Liver (tissue), 9 donors: ENCODE results near the gene NELL1. TPM values are rescaled to one million over a fixed set of nuclear protein-coding genes. Genes with fewer than 3 reads are reported as not detected.
A peak's percentile ranks its signal among the peaks of the same experiment; 100 is the strongest.

Experiments
- DNase-seq: peaks from one replicate; pipeline ENCODE4 v3.0.0-alpha.2; 2017; ENCODE audit warnings: low spot score
- H3K27ac ChIP-seq, 2 donors: one replicate each; pipeline ENCODE4 v1.7.0; 2013; ENCODE audit warnings: inconsistent platforms in 2 of 2, low read length in 2 of 2, control low read depth in 1 of 2, low read depth in 1 of 2, mild to moderate bottlenecking in 1 of 2
- H3K27me3 ChIP-seq, 4 donors: one replicate each; pipeline versions ENCODE4 v1.6.1 to v1.7.0; 2013; ENCODE audit warnings: low read length in 3 of 4, inconsistent platforms in 1 of 4, mild to moderate bottlenecking in 1 of 4, moderate library complexity in 1 of 4; ENCODE audit not compliant: control insufficient read depth in 4 of 4, insufficient read depth in 4 of 4
- H3K36me3 ChIP-seq, 4 donors: one replicate each; pipeline versions ENCODE4 v1.6.1 to v1.7.0; 2013; ENCODE audit warnings: low read length in 3 of 4, mild to moderate bottlenecking in 3 of 4, low read depth in 1 of 4, moderate library complexity in 1 of 4; ENCODE audit not compliant: control insufficient read depth in 4 of 4, insufficient read depth in 3 of 4
- H3K4me1 ChIP-seq, 4 donors: one replicate each; pipeline versions ENCODE4 v1.6.1 to v1.7.0; 2013; ENCODE audit warnings: low read length in 3 of 4, mild to moderate bottlenecking in 3 of 4, moderate library complexity in 1 of 4; ENCODE audit not compliant: control insufficient read depth in 4 of 4, insufficient read depth in 4 of 4
- H3K4me3 ChIP-seq, 3 donors: one replicate each; pipeline versions ENCODE4 v1.6.1 to v1.7.0; 2013; ENCODE audit warnings: low read length in 3 of 3, control low read depth in 1 of 3, low read depth in 1 of 3, mild to moderate bottlenecking in 1 of 3
- H3K9ac ChIP-seq, 2 donors: one replicate each; pipeline ENCODE4 v1.7.0; 2013; ENCODE audit warnings: low read length in 2 of 2, mild to moderate bottlenecking in 2 of 2, moderate library complexity in 2 of 2, control low read depth in 1 of 2, low read depth in 1 of 2
- H3K9me3 ChIP-seq, 4 donors: one replicate each; pipeline versions ENCODE4 v1.6.1 to v1.7.0; 2013; ENCODE audit warnings: low read length in 3 of 4; ENCODE audit not compliant: control insufficient read depth in 4 of 4
- CTCF ChIP-seq: fragments of 150-350 bp; IDR thresholded peaks from 2 replicates; pipeline ENCODE4 v1.5.1; 2017; ENCODE audit warnings: improper control_type of control experiment, low read depth, low read length; ENCODE audit not compliant: missing input control
- FOXA2 ChIP-seq: IDR thresholded peaks from 2 replicates; pipeline ENCODE4 v1.6.1; 2016; ENCODE audit warnings: antibody characterized with exemption
- GABPA ChIP-seq, 2 donors: IDR thresholded peaks in 1 of 2; conservative IDR thresholded peaks in 1 of 2; 2 replicates each; pipeline ENCODE4 v1.6.1; 2016; ENCODE audit warnings: antibody characterized with exemption in 2 of 2, mild to moderate bottlenecking in 1 of 2, moderate library complexity in 1 of 2
- HNF4A ChIP-seq, 2 donors: conservative IDR thresholded peaks; 2 replicates each; pipeline ENCODE4 v1.6.1; 2016; ENCODE audit warnings: antibody characterized with exemption in 2 of 2, mild to moderate bottlenecking in 2 of 2
- HNF4G ChIP-seq: IDR thresholded peaks from 2 replicates; pipeline ENCODE4 v1.6.1; 2016; ENCODE audit warnings: antibody characterized with exemption
- JUND ChIP-seq, 2 donors: IDR thresholded peaks; 2 replicates each; pipeline ENCODE4 v1.6.1; 2016; ENCODE audit warnings: antibody characterized with exemption in 2 of 2
- NR2F2 ChIP-seq: IDR thresholded peaks from 2 replicates; pipeline ENCODE4 v1.6.1; 2016; ENCODE audit warnings: antibody characterized with exemption
- RAD21 ChIP-seq, 2 donors: IDR thresholded peaks; 2 replicates each; pipeline ENCODE4 v1.6.1; 2016; ENCODE audit warnings: antibody characterized with exemption in 2 of 2, mild to moderate bottlenecking in 2 of 2
- REST ChIP-seq: IDR thresholded peaks from 2 replicates; pipeline ENCODE4 v1.6.1; 2016; ENCODE audit warnings: antibody characterized with exemption, mild to moderate bottlenecking
- RXRA ChIP-seq, 2 donors: IDR thresholded peaks; 2 replicates each; pipeline ENCODE4 v1.6.1; 2017 to 2018; ENCODE audit warnings: antibody characterized with exemption in 2 of 2, mild to moderate bottlenecking in 1 of 2
- SP1 ChIP-seq: IDR thresholded peaks from 2 replicates; pipeline ENCODE4 v1.6.1; 2018; ENCODE audit warnings: antibody characterized with exemption, mild to moderate bottlenecking
- YY1 ChIP-seq: IDR thresholded peaks from 2 replicates; pipeline ENCODE4 v1.6.1; 2016; ENCODE audit warnings: antibody characterized with exemption, mild to moderate bottlenecking
- WGBS: extraction: QIAGEN DNeasy Blood & Tissue Kit; methylation state at CpG from one replicate; pipeline ENCODE4 v1.1.7; 2013; 5-methylcytosine and 5-hydroxymethylcytosine counted together
- polyA plus RNA-seq, 2 donors: library from polyadenylated mRNA; stranded (reverse) in 1 of 2; unstranded in 1 of 2; fragments of 200-250 nt in 1 of 2; fragments of >200 nt in 1 of 2; fragmentation: Nextera tagmentation in 1 of 2; extraction: Ambion mirVana in 1 of 2; gene quantifications; one replicate each; pipeline versions ENCODE4 v1.2.1 to v1.2.3, GENCODE V29; 2013 to 2015
- total RNA-seq, 2 donors: library from RNA; depleted of rRNA; stranded (reverse); fragments of >200 nt; gene quantifications; one replicate each; pipeline ENCODE4 v1.2.3, GENCODE V29; 2014
- TF ChIP-seq, protein P1 (sequence below): IDR thresholded peaks from 2 replicates; pipeline ENCODE4 v1.6.1; 2016; ENCODE audit warnings: antibody characterized with exemption
- TF ChIP-seq, protein P2 (sequence below): IDR thresholded peaks from 2 replicates; pipeline ENCODE4 v1.6.1; 2016; ENCODE audit warnings: antibody characterized with exemption
- donor health status: healthy.
- donor health status: healthy.
- donor health status: healthy.
- donor health status: healthy.
- donor health status: healthy.

Gene NELL1
- total and polyA plus RNA-seq, 4 donors = not detected

DNA sequence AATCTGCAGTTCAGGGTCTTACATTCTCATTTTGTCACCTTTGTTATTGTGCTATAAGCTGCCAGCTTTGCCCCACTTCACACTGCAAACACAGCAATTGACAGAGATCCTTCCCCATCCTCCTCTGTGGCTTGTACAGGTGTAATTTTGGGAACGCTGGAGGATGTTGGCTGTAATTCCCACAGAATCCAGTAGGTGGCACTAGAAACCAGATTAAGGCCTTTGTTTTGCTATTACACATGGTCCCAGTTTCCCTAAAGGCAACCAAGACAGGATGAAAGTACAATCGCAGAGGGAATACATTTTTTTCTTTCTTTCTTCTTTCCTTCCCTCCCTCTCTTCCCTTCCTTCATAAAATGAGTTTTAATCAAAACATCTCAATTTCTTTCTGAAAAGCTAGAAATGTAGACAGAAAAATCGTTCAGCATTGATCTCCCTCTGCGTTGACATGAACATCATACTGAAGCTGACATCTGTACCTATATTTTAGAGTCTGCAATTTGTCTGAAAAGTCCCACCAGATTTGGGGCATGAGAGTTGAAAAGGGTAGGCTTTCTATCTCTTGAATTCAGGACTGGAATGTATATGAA, 21.3 kb upstream of the NELL1 start:
- peak; percentile 60 for DNase-seq
- Histone ChIP-seq H3K9ac (no peak overlapping the region), H3K36me3 (no peaks in the 10 kb centered on the region), H3K9me3 (no peaks in the 10 kb centered on the region), H3K4me3 (no peak overlapping the region), H3K27me3 (no peaks in the 10 kb centered on the region), H3K27ac (no peak overlapping the region), H3K4me1 (no peaks in the 10 kb centered on the region)
- 36% methylated on average over 4 of the region's 4 CpGs for WGBS
- no peak for TF ChIP-seq YY1
- no peak for TF ChIP-seq GABPA (IDR thresholded peaks at IDR 0.05 in 1 of 2, conservative IDR thresholded peaks at IDR 0.05 in 1 of 2)
- peak; percentile 90 to 94 for TF ChIP-seq RAD21 (IDR thresholded peaks at IDR 0.05)
- no peak for TF ChIP-seq HNF4A (conservative IDR thresholded peaks at IDR 0.05)
- TF ChIP-seq CTCF = peak; percentile 93

- Histone ChIP-seq H3K9me3 (no peaks in the 10 kb centered on the region), H3K36me3 (no peaks in the 10 kb centered on the region), H3K4me3 (no peak overlapping the region), H3K9ac (no peak overlapping the region), H3K27ac (no peak overlapping the region), H3K27me3 (peaks cover 0 to 3% (median 0%) of the 10 kb centered on the region in 4 donors), H3K4me1 (no peaks in the 10 kb centered on the region)
- DNase-seq = no peak
- TF ChIP-seq SP1 (no peak), CTCF (no peak), RXRA (IDR thresholded peaks at IDR 0.05) (no peak), GABPA (IDR thresholded peaks at IDR 0.05 in 1 of 2, conservative IDR thresholded peaks at IDR 0.05 in 1 of 2) (no peak), JUND (IDR thresholded peaks at IDR 0.05) (no peak), HNF4A (conservative IDR thresholded peaks at IDR 0.05) (no peak), HNF4G (no peak), REST (no peak), NR2F2 (no peak), RAD21 (IDR thresholded peaks at IDR 0.05) (no peak), FOXA2 (no peak)
- TF ChIP-seq, protein P1, sequence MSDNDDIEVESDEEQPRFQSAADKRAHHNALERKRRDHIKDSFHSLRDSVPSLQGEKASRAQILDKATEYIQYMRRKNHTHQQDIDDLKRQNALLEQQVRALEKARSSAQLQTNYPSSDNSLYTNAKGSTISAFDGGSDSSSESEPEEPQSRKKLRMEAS = no peak
- TF ChIP-seq, protein P2, sequence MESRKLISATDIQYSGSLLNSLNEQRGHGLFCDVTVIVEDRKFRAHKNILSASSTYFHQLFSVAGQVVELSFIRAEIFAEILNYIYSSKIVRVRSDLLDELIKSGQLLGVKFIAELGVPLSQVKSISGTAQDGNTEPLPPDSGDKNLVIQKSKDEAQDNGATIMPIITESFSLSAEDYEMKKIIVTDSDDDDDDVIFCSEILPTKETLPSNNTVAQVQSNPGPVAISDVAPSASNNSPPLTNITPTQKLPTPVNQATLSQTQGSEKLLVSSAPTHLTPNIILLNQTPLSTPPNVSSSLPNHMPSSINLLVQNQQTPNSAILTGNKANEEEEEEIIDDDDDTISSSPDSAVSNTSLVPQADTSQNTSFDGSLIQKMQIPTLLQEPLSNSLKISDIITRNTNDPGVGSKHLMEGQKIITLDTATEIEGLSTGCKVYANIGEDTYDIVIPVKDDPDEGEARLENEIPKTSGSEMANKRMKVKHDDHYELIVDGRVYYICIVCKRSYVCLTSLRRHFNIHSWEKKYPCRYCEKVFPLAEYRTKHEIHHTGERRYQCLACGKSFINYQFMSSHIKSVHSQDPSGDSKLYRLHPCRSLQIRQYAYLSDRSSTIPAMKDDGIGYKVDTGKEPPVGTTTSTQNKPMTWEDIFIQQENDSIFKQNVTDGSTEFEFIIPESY = no peak
- WGBS = 78% methylated on average over 13 of the region's 13 CpGs
Observed at GRCh38 chr11:20652150-20652806, 17.1 kb upstream of the NELL1 start.
